T47D (cell line): ENCODE measurements around the gene PTPN7.
"Not testable (repeated sequence)": the region's sequence is repeated elsewhere in the genome, so short reads cannot be mapped to it uniquely, and the experiment has no call there.

Source experiments
- DNase-seq, 2 experiments: peaks; one replicate each; pipeline versions ENCODE4 v3.0.0 to v3.0.0-alpha.2; 2011 to 2012; ENCODE audit warnings: low read depth in 1 of 2, low spot score in 1 of 2
- JUND ChIP-seq: IDR thresholded peaks from 2 replicates; pipeline ENCODE4 v1.6.1; 2012; ENCODE audit warnings: low read depth
- in situ Hi-C: cut with HindIII; loops from 2 replicates; pipeline ENCODE4 v1.10.0; 2016; ENCODE audit warnings: low sequenced_read_pairs, low pct_unique_long_range_greater_than_20kb

PTPN7 gene

GRCh38 chr1:202170726-202171125 lies 10.3 kb upstream of the PTPN7 start:
- TF ChIP-seq JUND = no peak
- DNase-seq = peak in 1 of 2 experiments; percentile 35
- in situ Hi-C loops = no loop called here

GRCh38 chr1:202168861-202169260 lies 8.5 kb upstream of the PTPN7 start:
- no peak for DNase-seq
- TF ChIP-seq JUND = no peak
- in situ Hi-C loops = no loop called here

- DNase-seq = no peak
- no peak for TF ChIP-seq JUND
- in situ Hi-C loops = no loop called here
Measured at GRCh38 chr1:202167708-202168415, 7.5 kb upstream of the PTPN7 start.

GRCh38 chr1:202167054-202167453 lies 6.7 kb upstream of the PTPN7 start:
- DNase-seq, in situ Hi-C loops: not testable (repeated sequence)

GRCh38 chr1:202165942-202166843 lies 5.8 kb upstream of the PTPN7 start:
- no peak for TF ChIP-seq JUND
- no peak for DNase-seq
- in situ Hi-C loops = no loop called here

- TF ChIP-seq JUND = no peak
- DNase-seq = no peak
- in situ Hi-C loops = no loop called here
Measured at GRCh38 chr1:202165267-202165941, 5.0 kb upstream of the PTPN7 start.

GRCh38 chr1:202164271-202165037 lies 4.1 kb upstream of the PTPN7 start:
- no peak for TF ChIP-seq JUND
- no peak for DNase-seq
- in situ Hi-C loops = no loop called here

- in situ Hi-C loops = no loop called here
- DNase-seq = no peak
- TF ChIP-seq JUND = no peak
Measured at GRCh38 chr1:202163281-202164270, 3.2 kb upstream of the PTPN7 start.

GRCh38 chr1:202162418-202163280 lies 2.2 kb upstream of the PTPN7 start:
- DNase-seq = no peak
- no peak for TF ChIP-seq JUND
- in situ Hi-C loops = no loop called here

- DNase-seq = no peak
- no peak for TF ChIP-seq JUND
- in situ Hi-C loops = no loop called here
Measured at GRCh38 chr1:202162047-202162417, 1.6 kb upstream of the PTPN7 start.
